GM19455 (cell line): ENCODE measurements around the gene HSPB8.

ENCODE experiments used
- ATAC-seq: cut with Tn5 transposase; IDR thresholded peaks from one replicate; pipeline ENCODE4 v1.9.1; 2021; ENCODE audit not compliant: unreplicated experiment

The HSPB8 gene

GRCh38 chr12:119169150-119169549, 9.6 kb upstream of the HSPB8 start:
- no peak for ATAC-seq

- no peak for ATAC-seq
Measured at GRCh38 chr12:119171291-119171690, 7.4 kb upstream of the HSPB8 start.

- no peak for ATAC-seq
Measured at GRCh38 chr12:119171691-119172425, 6.9 kb upstream of the HSPB8 start.

- ATAC-seq: no peak
Measured at GRCh38 chr12:119175081-119175480, 3.6 kb upstream of the HSPB8 start.

GRCh38 chr12:119176267-119177055, 2.3 kb upstream of the HSPB8 start:
- ATAC-seq: no peak

- no peak for ATAC-seq
Measured at GRCh38 chr12:119177056-119177325, 1.7 kb upstream of the HSPB8 start.

- no peak for ATAC-seq
Measured at GRCh38 chr12:119177724-119178380, 879 bp upstream of the HSPB8 start.

- ATAC-seq: no peak
Measured at GRCh38 chr12:119179335-119180021, 747 bp downstream of the HSPB8 start.

GRCh38 chr12:119180380-119181040, 1.8 kb downstream of the HSPB8 start:
- no peak for ATAC-seq

- ATAC-seq: no peak
Measured at GRCh38 chr12:119181202-119181601, 2.5 kb downstream of the HSPB8 start.

GRCh38 chr12:119181944-119182343, 3.2 kb downstream of the HSPB8 start:
- ATAC-seq: no peak

GRCh38 chr12:119182701-119183493, 4.2 kb downstream of the HSPB8 start:
- ATAC-seq: no peak

GRCh38 chr12:119183942-119184695, 5.4 kb downstream of the HSPB8 start:
- no peak for ATAC-seq

GRCh38 chr12:119195256-119195655, 16.5 kb downstream of the HSPB8 start:
- ATAC-seq: no peak

- ATAC-seq: no peak
Measured at GRCh38 chr12:119198440-119198839, 19.7 kb downstream of the HSPB8 start.

GRCh38 chr12:119200601-119201000, 21.9 kb downstream of the HSPB8 start:
- no peak for ATAC-seq

- ATAC-seq: no peak
Measured at GRCh38 chr12:119201789-119202543, 23.2 kb downstream of the HSPB8 start.

- no peak for ATAC-seq
Measured at GRCh38 chr12:119202544-119202943, 23.8 kb downstream of the HSPB8 start.

GRCh38 chr12:119204131-119204530, 25.4 kb downstream of the HSPB8 start:
- ATAC-seq: no peak
